K562 treated with DMSO at 1 percent for 48 hours (cell line): ENCODE measurements around the gene YTHDC1. TPM values are rescaled to one million over a fixed set of nuclear protein-coding genes. Genes with fewer than 3 reads are reported as not detected.

Source experiments
- total RNA-seq: library from RNA; unstranded; fragments of 300-600 nt; gene quantifications from 2 replicates; pipeline ENCODE4 v1.2.3, GENCODE V29; 2022; ENCODE audit warnings: low replicate concordance; ENCODE audit errors: extremely low read depth

YTHDC1 gene
- not detected in 2 replicates for total RNA-seq

DNA sequence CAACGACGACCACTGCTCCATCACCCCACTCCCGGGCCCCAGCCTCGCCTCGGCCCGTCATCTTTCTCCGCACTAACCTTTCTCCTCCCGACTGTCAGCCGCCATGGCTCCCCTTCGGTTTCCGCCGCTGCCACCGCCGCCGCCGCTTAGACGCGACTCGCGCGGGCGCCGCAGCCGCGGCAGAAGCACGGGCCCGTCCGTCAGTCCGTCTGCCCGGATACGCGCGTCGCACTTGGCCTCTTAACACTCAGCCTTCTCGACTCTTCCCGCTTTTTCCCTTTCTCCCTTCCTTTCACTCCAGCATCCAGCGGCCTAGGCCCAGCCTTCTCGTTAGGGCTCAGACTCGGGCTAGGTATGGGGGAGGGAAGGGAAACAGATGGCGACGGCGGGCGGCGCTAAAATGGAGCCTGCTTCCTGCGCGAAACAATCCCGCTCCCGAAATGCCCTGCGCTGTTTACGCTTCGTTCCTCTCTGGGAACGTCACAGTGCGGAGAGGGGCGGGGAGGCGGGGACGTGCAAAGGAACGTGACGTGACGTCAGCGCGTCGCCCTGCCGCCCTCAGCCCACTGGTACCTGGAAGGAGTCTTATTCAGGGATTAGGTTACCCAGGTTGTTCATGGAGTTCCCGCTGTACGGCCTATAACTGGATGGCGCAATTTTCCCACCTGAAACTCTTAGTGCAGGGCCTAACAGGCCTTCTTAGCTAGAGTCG is at the start of gene YTHDC1:
YTHDC1 (minus strand) TSS at position 442 of the 712 bp plus-strand sequence; CDS start at position 105, 337 bp downstream.

Other genes starting within 250 kb of the YTHDC1 start
- not detected in 2 replicates for gene TMPRSS11F, start 220.2 kb downstream of the YTHDC1 start, total RNA-seq
- gene TMPRSS11B, start 104.4 kb downstream of the YTHDC1 start, total RNA-seq: not detected in 2 replicates
- gene TMPRSS11E, start 97.4 kb upstream of the YTHDC1 start, total RNA-seq: not detected in 2 replicates
- not detected in 2 replicates for gene UGT2B17, start 226.2 kb upstream of the YTHDC1 start, total RNA-seq